CD4-positive, alpha-beta T cell treated with Interleukin-21 for 1 hour (primary cell): ENCODE measurements around the gene SKAP1.

Experiments used
- DNase-seq: peaks from one replicate; pipeline ENCODE4 v3.0.0-alpha.2; 2020

The SKAP1 gene

DNA sequence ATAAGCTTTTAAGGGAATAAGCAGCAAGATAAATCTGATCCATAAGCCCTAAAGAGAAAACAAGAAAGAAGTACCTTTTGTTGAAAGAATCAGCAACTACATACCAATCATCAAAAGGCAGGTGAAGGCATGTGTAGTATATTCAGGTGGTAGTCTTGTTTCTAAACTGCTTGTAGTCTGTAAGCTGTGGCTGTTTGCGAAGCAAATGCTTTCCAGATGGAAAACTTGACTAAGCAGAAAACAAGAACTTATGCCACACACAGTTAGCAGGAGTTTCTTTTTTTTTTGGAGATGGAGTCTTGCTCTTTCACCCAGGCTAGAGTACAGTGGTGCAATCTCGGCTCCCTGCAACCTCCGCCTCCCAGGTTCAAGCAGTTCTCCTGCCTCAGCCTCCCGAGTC lies 334.4 kb downstream of the SKAP1 start:
- DNase-seq: no peak

DNA sequence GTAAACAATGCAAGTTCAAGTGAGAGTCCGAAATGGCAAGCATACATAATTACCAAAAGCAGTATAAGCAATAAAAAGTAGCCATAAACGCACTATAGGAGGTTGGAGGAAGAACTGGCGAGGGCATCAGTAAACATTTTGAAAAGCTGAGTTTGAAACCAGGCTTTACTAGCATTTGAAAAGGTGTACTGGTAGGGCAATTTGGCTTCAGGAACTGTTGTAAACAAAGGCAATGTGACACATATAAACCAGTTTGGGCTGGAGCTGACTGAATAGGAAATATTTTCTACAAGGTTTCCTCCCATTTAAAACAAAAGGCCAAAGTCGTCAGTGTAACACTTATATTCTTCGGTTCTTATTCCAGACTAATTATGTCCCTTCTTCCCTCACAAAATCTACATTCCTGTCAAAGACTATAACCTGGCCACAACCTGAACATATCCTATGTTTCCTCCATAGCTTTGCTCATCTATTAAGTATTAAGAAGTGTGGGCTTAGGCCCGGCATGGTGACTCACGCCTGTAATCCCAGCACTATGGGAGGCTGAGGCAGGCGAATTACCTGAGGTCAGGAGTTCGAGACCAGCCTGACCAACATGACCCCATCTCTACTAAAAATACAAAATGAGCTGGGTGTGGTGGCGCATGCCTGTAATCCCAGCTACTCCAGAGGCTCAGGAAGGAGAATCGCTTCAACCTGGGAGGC lies 336.5 kb downstream of the SKAP1 start:
- DNase-seq: no peak

DNA sequence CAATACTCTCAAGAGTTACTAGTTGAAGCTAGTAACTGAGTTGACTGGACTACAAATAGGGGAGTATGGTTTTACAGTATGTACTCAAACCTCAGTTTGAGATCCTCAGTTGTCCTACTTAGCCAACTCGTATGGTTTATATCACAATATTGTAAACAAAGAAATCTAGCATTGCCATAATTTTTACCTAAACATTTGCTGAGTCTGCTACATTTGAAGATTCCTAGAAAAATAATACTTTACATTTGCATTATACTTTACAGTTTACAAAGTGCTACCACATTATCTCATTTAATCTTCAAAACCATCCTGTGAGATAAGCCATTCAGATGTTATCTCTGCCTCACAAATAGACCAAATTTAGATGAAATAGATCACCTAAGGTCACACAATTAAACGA lies 345.1 kb downstream of the SKAP1 start:
- DNase-seq: no peak
